Thoracic aorta (tissue), 2 donors: Measurements from ENCODE around the gene CHD6. TPM values are rescaled to one million over a fixed set of nuclear protein-coding genes. Genes with fewer than 3 reads are reported as not detected.

Experiments
- ATAC-seq: fragments of 150-250 bp; one replicate; pipeline ENCODE4 v1.8.0; 2017; ENCODE audit warnings: low read depth; ENCODE audit not compliant: insufficient number of reproducible peaks, low FRiP score
- DNase-seq: peaks from one replicate; pipeline ENCODE4 v3.0.0-alpha.2; 2020; ENCODE audit warnings: low spot score
- H3K27ac ChIP-seq, 2 donors: fragments of 200-600 bp; sonication (generic); 1 replicate in 1 of 2; 2 replicates in 1 of 2; pipeline ENCODE4 v1.5.1; 2016; ENCODE audit warnings: mild to moderate bottlenecking in 2 of 2, moderate library complexity in 2 of 2
- H3K27me3 ChIP-seq: fragments of 200-600 bp; sonication (generic); replicated peaks from 2 replicates; pipeline ENCODE4 v1.6.0; 2016; ENCODE audit warnings: mild to moderate bottlenecking; ENCODE audit not compliant: insufficient read depth
- H3K36me3 ChIP-seq: fragments of 200-600 bp; sonication (generic); one replicate; pipeline ENCODE4 v1.5.1; 2016
- H3K4me1 ChIP-seq, 2 donors: fragments of 200-600 bp; sonication (generic); 1 replicate in 1 of 2; 2 replicates in 1 of 2; pipeline versions ENCODE4 v1.5.1 to v1.6.0; 2016; ENCODE audit warnings: low read depth in 2 of 2, mild to moderate bottlenecking in 1 of 2; ENCODE audit not compliant: control insufficient read depth in 1 of 2
- H3K4me3 ChIP-seq: fragments of 200-600 bp; sonication (generic); 2 replicates; pipeline ENCODE4 v1.5.1; 2016; ENCODE audit warnings: mild to moderate bottlenecking
- H3K9me3 ChIP-seq: fragments of 200-600 bp; sonication (generic); 2 replicates; pipeline ENCODE4 v1.5.1; 2016
- CTCF ChIP-seq: fragments of 200-600 bp; sonication (generic); IDR thresholded peaks from one replicate; pipeline ENCODE4 v1.5.1; 2019; ENCODE audit warnings: antibody characterized with exemption
- total RNA-seq, 2 donors: library from RNA; depleted of rRNA; stranded (reverse); fragments of >200 nt; gene quantifications; one replicate each; pipeline versions ENCODE4 v1.1.0 to v1.2.3, GENCODE V29; 2016

The CHD6 gene
- total RNA-seq, 2 donors from 2014 or later, result 43.9 to 44.6 TPM

- H3K36me3 ChIP-seq, result peaks cover 34% of the 10 kb centered on the region
- DNase-seq (no peak), ATAC-seq (no peak)
- no peaks in the 10 kb centered on the region for H3K27me3 ChIP-seq
- no peak for TF ChIP-seq CTCF
- H3K9me3 ChIP-seq, result peaks cover under 1% of the 10 kb centered on the region
- no peak overlapping the region for H3K27ac ChIP-seq
- H3K4me3 ChIP-seq, result no peak overlapping the region
- H3K4me1 ChIP-seq, result peaks cover 3 to 5% of the 10 kb centered on the region in 2 donors
These were observed 147.6 kb downstream of the CHD6 start for GRCh38 chr20:41470362-41471095.

- Histone ChIP-seq H3K4me3 (no peak overlapping the region), H3K27me3 (no peaks in the 10 kb centered on the region), H3K36me3 (peaks cover 38% of the 10 kb centered on the region), H3K27ac (no peak overlapping the region), H3K9me3 (peaks cover 6% of the 10 kb centered on the region), H3K4me1 (no peaks in the 10 kb centered on the region)
- ATAC-seq, result no peak
- TF ChIP-seq CTCF, result no peak
- no peak for DNase-seq
These were observed 148.3 kb downstream of the CHD6 start for GRCh38 chr20:41469868-41470267.

GRCh38 chr20:41468994-41469600 lies 149.1 kb downstream of the CHD6 start:
- ATAC-seq, result no peak
- Histone ChIP-seq H3K27me3 (no peaks in the 10 kb centered on the region), H3K4me3 (no peak overlapping the region), H3K27ac (no peak overlapping the region), H3K36me3 (peaks cover 38% of the 10 kb centered on the region), H3K4me1 (no peaks in the 10 kb centered on the region), H3K9me3 (peaks cover 6% of the 10 kb centered on the region)
- TF ChIP-seq CTCF, result no peak
- DNase-seq, result no peak

DNA sequence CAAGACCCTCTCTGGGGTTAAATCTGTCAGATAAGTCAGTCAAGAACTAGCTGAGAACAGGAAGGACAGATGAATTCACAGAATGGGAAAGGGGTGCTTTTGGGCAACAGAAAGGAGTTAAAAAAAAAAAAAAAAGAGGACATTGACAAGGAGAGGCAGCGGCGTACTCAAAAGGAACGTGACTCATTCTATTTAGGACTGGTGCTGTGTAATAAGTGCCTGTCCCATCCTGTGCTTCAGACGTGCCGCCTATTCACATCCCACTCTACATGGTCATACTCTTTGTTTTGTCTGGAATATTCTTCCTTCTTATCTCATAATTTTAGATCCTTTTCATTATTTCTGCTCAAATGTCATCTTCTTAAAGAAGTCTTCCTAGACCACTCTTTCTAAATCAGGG lies 150.5 kb downstream of the CHD6 start:
- no peak for TF ChIP-seq CTCF
- no peak overlapping the region for H3K4me3 ChIP-seq
- DNase-seq, result no peak
- H3K4me1 ChIP-seq, result no peaks in the 10 kb centered on the region
- no peak overlapping the region for H3K27ac ChIP-seq
- ATAC-seq, result no peak
- H3K36me3 ChIP-seq, result peaks cover 41% of the 10 kb centered on the region
- H3K27me3 ChIP-seq, result no peaks in the 10 kb centered on the region
- peaks cover 6% of the 10 kb centered on the region for H3K9me3 ChIP-seq

GRCh38 chr20:41467220-41467619 lies 151.0 kb downstream of the CHD6 start:
- no peak overlapping the region for H3K27ac ChIP-seq
- H3K4me3 ChIP-seq, result no peak overlapping the region
- no peaks in the 10 kb centered on the region for H3K4me1 ChIP-seq
- ATAC-seq (no peak), DNase-seq (no peak)
- H3K27me3 ChIP-seq, result no peaks in the 10 kb centered on the region
- TF ChIP-seq CTCF, result no peak
- H3K36me3 ChIP-seq, result peaks cover 41% of the 10 kb centered on the region
- peaks cover 6% of the 10 kb centered on the region for H3K9me3 ChIP-seq
